Measurements from ENCODE around the gene ERG28. TPM values are rescaled to one million over a fixed set of nuclear protein-coding genes. Genes with fewer than 3 reads are reported as not detected.
A peak's percentile ranks its signal among the peaks of the same experiment; 100 is the strongest.

ERG28 gene
- total RNA-seq, 2 experiments from 2014 or later, result 9.8 to 24.0 TPM

- H2AFZ ChIP-seq (ENCODE audit: low read length), result no peak overlapping the region
- H3K4me2 ChIP-seq (ENCODE audit: low read length), result no peak overlapping the region
- H3K36me3 ChIP-seq (ENCODE audit: insufficient read depth, low read length), result peaks cover 61% of the 10 kb centered on the region
- intact Hi-C loops (cut with micrococcal nuclease; ENCODE audit: unreplicated experiment), result no loop called here
- no peaks in the 10 kb centered on the region for H4K20me1 ChIP-seq (ENCODE audit: insufficient read depth, low read length)
- no TSS peak for BruUV-seq (replicated peaks)
- CTCF ChIA-PET (ENCODE audit: unreplicated experiment), result interaction anchor here (0.6 kb wide), 1 partner anchor 29 kb away, joined by 3 read pairs; no protein-coding TSS in a partner anchor
- peaks cover 7% of the 10 kb centered on the region; the same call in 1 of the 2 replicates for H3K79me2 ChIP-seq (ENCODE audit: insufficient read depth, low read depth, low read length)
- H3K9me2 ChIP-seq (ENCODE audit: insufficient read depth, low read length), result no peaks in the 10 kb centered on the region
- no peaks in the 10 kb centered on the region for H3K9me3 ChIP-seq (ENCODE audit: low read length)
- no peak overlapping the region for H3K27ac ChIP-seq (ENCODE audit: low read depth, low read length, poor library complexity, severe bottlenecking)
- DNase-seq (ENCODE audit: low spot score), result no peak
- POLR2A ChIA-PET, result no interaction called here
- peaks cover 5% of the 10 kb centered on the region for H3K4me1 ChIP-seq (ENCODE audit: insufficient read depth, low read length, poor library complexity, severe bottlenecking)
- H3K4me3 ChIP-seq (ENCODE audit: low read depth, low read length, poor library complexity, severe bottlenecking), result no peak overlapping the region
- TF ChIP-seq CTCF (conservative IDR thresholded peaks at IDR 0.05; ENCODE audit: low read length) (no peak), EZH2phosphoT487 (IDR thresholded peaks at IDR 0.05; ENCODE audit: borderline replicate concordance, low read depth, low read length) (no peak)
Observed at GRCh38 chr14:75667099-75667765, 6.6 kb upstream of the ERG28 start.

GRCh38 chr14:75662966-75663365 lies 2.3 kb upstream of the ERG28 start:
- no peak for DNase-seq (ENCODE audit: low spot score)
- peaks cover 28% of the 10 kb centered on the region for H3K36me3 ChIP-seq (ENCODE audit: insufficient read depth, low read length)
- TF ChIP-seq CTCF (conservative IDR thresholded peaks at IDR 0.05; ENCODE audit: low read length) (no peak), EZH2phosphoT487 (IDR thresholded peaks at IDR 0.05; ENCODE audit: borderline replicate concordance, low read depth, low read length) (no peak)
- ChIA-PET POLR2A (interaction anchor here (0.6 to 0.7 kb wide), 2 partner anchors 27 to 248 kb away, joined by 3 to 4 read pairs; no protein-coding TSS in a partner anchor), CTCF (ENCODE audit: unreplicated experiment) (no interaction called here)
- H2AFZ ChIP-seq (ENCODE audit: low read length), result no peak overlapping the region
- H3K9me3 ChIP-seq (ENCODE audit: low read length), result no peaks in the 10 kb centered on the region
- intact Hi-C loops (cut with micrococcal nuclease; ENCODE audit: unreplicated experiment), result no loop called here
- H4K20me1 ChIP-seq (ENCODE audit: insufficient read depth, low read length), result no peaks in the 10 kb centered on the region
- H3K27ac ChIP-seq (ENCODE audit: low read depth, low read length, poor library complexity, severe bottlenecking), result no peak overlapping the region
- H3K4me3 ChIP-seq (ENCODE audit: low read depth, low read length, poor library complexity, severe bottlenecking), result no peak overlapping the region
- H3K9me2 ChIP-seq (ENCODE audit: insufficient read depth, low read length), result no peaks in the 10 kb centered on the region
- BruUV-seq (replicated peaks), result no TSS peak
- H3K4me1 ChIP-seq (ENCODE audit: insufficient read depth, low read length, poor library complexity, severe bottlenecking), result peaks cover 18% of the 10 kb centered on the region
- peaks cover 27% of the 10 kb centered on the region; the same call in 1 of the 2 replicates for H3K79me2 ChIP-seq (ENCODE audit: insufficient read depth, low read depth, low read length)
- H3K4me2 ChIP-seq (ENCODE audit: low read length), result peak overlapping the region; percentile 19; the same call in 1 of the 2 replicates

- Histone ChIP-seq H3K4me2 (ENCODE audit: low read length) (peak overlapping the region; percentile 73), H3K27ac (ENCODE audit: low read depth, low read length, poor library complexity, severe bottlenecking) (peak overlapping the region; percentile 56), H2AFZ (ENCODE audit: low read length) (peak overlapping the region; percentile 97), H3K36me3 (ENCODE audit: insufficient read depth, low read length) (peaks cover 26% of the 10 kb centered on the region), H3K79me2 (ENCODE audit: insufficient read depth, low read depth, low read length) (peaks cover 27% of the 10 kb centered on the region; the same call in 1 of the 2 replicates), H3K4me1 (ENCODE audit: insufficient read depth, low read length, poor library complexity, severe bottlenecking) (peaks cover 18% of the 10 kb centered on the region), H3K4me3 (ENCODE audit: low read depth, low read length, poor library complexity, severe bottlenecking) (peak overlapping the region; percentile 95), H3K9me2 (ENCODE audit: insufficient read depth, low read length) (no peaks in the 10 kb centered on the region), H4K20me1 (ENCODE audit: insufficient read depth, low read length) (no peaks in the 10 kb centered on the region), H3K9me3 (ENCODE audit: low read length) (no peaks in the 10 kb centered on the region)
- no peak for TF ChIP-seq EZH2phosphoT487 (IDR thresholded peaks at IDR 0.05; ENCODE audit: borderline replicate concordance, low read depth, low read length)
- TF ChIP-seq CTCF (conservative IDR thresholded peaks at IDR 0.05; ENCODE audit: low read length), result no peak
- BruUV-seq (replicated peaks), result no TSS peak
- intact Hi-C loops (cut with micrococcal nuclease; ENCODE audit: unreplicated experiment), result no loop called here
- CTCF ChIA-PET (ENCODE audit: unreplicated experiment), result no interaction called here
- POLR2A ChIA-PET, result interaction anchor here (0.6 to 2.1 kb wide), 8 partner anchors 10 to 414 kb away, joined by 3 to 7 read pairs (median 4); no protein-coding TSS in a partner anchor
- no peak for DNase-seq (ENCODE audit: low spot score)
Observed at GRCh38 chr14:75661499-75661814, 781 bp upstream of the ERG28 start.
